K562 (cell line): ENCODE results near the gene MDK.

Source experiments
- ELF1 ChIP-seq: fragments of 200-800 bp; sonication (Bioruptor generic); IDR thresholded peaks from 2 replicates; pipeline ENCODE4 v1.6.1; 2016; ENCODE audit warnings: missing genetic modification characterization, missing compliant biosample characterization
- EP300 ChIP-seq: IDR thresholded peaks from 2 replicates; pipeline ENCODE4 v1.6.1; 2012; ENCODE audit warnings: low read length, improper control_type of control experiment
- MAZ ChIP-seq, 2 experiments: fragments of 450-650 bp in 1 of 2; sonication (generic) in 1 of 2; formaldehyde crosslinking; IDR thresholded peaks in 1 of 2; conservative IDR thresholded peaks in 1 of 2; 2 replicates each; pipeline versions ENCODE4 v1.4.0 to v1.5.0; 2020; ENCODE audit warnings: mild to moderate bottlenecking in 1 of 2, missing genetic modification reagents in 1 of 2
- REST ChIP-seq, 2 experiments: fragments of 450-650 bp; formaldehyde crosslinking in 1 of 2; IDR thresholded peaks; 2 replicates each; pipeline versions ENCODE4 v1.4.0 to v1.6.1; 2014 to 2020; ENCODE audit warnings: mild to moderate bottlenecking in 2 of 2, borderline replicate concordance in 1 of 2, low read depth in 1 of 2
- SETDB1 ChIP-seq: IDR thresholded peaks from one replicate; pipeline ENCODE4 v1.6.1; 2012; ENCODE audit warnings: low read length, control low read depth, inconsistent platforms
- USF1 ChIP-seq: sonication (generic); formaldehyde crosslinking; IDR thresholded peaks from 2 replicates; pipeline ENCODE4 v1.9.0; 2022; ENCODE audit warnings: mild to moderate bottlenecking, missing genetic modification reagents
- TF ChIP-seq, protein P1 (sequence below), 2 experiments: fragments of 450-650 bp; IDR thresholded peaks; 2 replicates each; pipeline ENCODE4 v1.6.1; 2016; ENCODE audit warnings: mild to moderate bottlenecking in 2 of 2, borderline replicate concordance in 1 of 2, low read depth in 1 of 2, moderate library complexity in 1 of 2
- TF ChIP-seq, protein P2 (sequence below): fragments of 450-650 bp; IDR thresholded peaks from 2 replicates; pipeline ENCODE4 v1.6.1; 2016
- TF ChIP-seq, protein P3 (sequence below), 3 experiments: IDR thresholded peaks in 2 of 3; conservative IDR thresholded peaks in 1 of 3; 2 replicates each; pipeline ENCODE4 v1.5.1; 2011 to 2012; ENCODE audit warnings: low read length in 3 of 3, mild to moderate bottlenecking in 3 of 3, control low read depth in 2 of 3, improper control_type of control experiment in 1 of 3, inconsistent platforms in 1 of 3, low read depth in 1 of 3, mixed read lengths in 1 of 3, moderate library complexity in 1 of 3; ENCODE audit not compliant: insufficient read depth in 2 of 3

DNA sequence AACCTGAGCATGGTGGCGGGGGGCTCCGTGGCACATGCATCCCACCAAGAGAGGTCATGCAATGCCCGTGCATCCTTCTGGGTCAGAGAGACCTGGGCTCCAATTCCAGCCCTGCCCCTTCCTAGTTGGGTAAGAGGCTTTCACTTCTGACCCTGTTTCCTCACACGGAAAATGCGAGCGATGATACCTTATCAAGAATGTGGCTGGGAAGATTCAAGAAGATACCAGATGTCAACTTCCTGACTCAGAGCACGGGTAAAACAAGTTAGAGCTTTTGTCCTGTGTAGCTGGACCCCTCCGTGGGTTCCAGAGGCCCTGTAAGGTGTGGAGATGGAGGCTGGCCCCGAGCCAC is 42.9 kb upstream of the MDK start:
- TF ChIP-seq, protein P1, sequence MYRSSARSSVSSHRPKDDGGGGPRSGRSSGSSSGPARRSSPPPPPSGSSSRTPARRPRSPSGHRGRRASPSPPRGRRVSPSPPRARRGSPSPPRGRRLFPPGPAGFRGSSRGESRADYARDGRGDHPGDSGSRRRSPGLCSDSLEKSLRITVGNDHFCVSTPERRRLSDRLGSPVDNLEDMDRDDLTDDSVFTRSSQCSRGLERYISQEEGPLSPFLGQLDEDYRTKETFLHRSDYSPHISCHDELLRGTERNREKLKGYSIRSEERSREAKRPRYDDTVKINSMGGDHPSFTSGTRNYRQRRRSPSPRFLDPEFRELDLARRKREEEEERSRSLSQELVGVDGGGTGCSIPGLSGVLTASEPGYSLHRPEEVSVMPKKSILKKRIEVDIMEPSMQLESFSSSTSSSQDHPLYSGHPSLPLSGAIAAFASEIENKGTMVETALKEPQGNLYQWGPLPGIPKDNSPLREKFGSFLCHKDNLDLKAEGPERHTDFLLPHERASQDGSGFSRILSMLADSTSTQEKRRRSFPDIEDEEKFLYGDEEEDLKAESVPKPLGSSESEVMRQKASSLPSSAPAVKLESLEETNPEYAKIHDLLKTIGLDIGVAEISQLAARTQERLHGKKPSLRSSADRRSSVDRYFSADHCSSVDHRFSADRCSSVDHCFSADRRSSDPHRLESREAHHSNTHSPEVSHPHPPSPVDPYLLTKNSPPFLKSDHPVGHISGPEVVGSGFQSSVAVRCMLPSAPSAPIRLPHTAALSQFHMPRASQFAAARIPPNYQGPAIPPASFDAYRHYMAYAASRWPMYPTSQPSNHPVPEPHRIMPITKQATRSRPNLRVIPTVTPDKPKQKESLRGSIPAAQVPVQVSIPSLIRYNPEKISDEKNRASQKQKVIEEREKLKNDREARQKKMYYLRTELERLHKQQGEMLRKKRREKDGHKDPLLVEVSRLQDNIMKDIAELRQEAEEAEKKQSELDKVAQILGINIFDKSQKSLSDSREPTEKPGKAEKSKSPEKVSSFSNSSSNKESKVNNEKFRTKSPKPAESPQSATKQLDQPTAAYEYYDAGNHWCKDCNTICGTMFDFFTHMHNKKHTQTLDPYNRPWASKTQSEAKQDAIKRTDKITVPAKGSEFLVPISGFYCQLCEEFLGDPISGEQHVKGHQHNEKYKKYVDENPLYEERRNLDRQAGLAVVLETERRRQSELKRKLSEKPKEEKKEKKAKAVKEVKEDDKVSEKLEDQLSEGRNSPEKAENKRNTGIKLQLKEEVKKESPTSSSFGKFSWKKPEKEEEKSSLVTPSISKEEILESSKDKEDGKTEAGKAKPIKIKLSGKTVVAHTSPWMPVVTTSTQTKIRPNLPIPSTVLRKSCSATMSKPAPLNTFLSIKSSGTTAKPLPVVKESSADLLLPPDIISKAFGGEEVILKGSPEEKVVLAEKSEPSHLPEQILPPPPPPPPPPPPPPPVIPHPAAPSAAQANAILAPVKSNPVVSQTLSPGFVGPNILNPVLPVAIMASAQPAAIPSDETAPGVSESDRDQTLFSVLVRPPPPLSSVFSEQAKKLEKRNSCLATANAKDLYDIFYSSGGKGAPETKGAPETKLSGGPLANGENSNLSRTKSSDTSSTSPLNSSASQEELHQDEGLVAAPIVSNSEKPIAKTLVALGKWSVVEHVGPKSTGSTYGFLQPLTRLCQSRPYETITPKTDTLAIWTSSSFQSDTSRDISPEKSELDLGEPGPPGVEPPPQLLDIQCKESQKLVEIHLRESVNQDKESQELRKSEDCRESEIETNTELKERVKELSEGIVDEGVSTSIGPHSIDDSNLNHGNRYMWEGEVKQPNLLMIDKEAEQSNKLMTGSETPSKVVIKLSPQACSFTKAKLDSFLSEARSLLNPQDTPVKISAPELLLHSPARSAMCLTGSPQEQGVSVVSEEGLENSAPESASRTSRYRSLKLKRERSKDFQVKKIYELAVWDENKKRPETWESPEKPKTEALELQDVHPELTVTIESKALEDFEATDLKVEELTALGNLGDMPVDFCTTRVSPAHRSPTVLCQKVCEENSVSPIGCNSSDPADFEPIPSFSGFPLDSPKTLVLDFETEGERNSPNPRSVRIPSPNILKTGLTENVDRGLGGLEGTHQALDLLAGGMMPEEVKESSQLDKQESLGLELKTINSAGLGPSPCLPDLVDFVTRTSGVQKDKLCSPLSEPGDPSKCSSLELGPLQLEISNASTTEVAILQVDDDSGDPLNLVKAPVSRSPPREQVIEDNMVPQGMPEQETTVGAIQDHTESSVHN (IDR thresholded peaks at IDR 0.05; ENCODE audit: borderline replicate concordance in 1 of 2, low read depth in 1 of 2), result no peak
- TF ChIP-seq REST (IDR thresholded peaks at IDR 0.05; ENCODE audit: borderline replicate concordance) (no peak), REST (CRISPR knock-in tag; IDR thresholded peaks at IDR 0.05; ENCODE audit: low read depth) (no peak), ELF1 (no peak), SETDB1 (no peak), EP300 (no peak), USF1 (CRISPR knock-in tag) (no peak), MAZ (CRISPR knock-in tag; conservative IDR thresholded peaks at IDR 0.05 in 1 of 2, IDR thresholded peaks at IDR 0.05 in 1 of 2) (no peak)
- TF ChIP-seq, protein P2, sequence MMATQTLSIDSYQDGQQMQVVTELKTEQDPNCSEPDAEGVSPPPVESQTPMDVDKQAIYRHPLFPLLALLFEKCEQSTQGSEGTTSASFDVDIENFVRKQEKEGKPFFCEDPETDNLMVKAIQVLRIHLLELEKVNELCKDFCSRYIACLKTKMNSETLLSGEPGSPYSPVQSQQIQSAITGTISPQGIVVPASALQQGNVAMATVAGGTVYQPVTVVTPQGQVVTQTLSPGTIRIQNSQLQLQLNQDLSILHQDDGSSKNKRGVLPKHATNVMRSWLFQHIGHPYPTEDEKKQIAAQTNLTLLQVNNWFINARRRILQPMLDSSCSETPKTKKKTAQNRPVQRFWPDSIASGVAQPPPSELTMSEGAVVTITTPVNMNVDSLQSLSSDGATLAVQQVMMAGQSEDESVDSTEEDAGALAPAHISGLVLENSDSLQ, result no peak
- TF ChIP-seq, protein P3, sequence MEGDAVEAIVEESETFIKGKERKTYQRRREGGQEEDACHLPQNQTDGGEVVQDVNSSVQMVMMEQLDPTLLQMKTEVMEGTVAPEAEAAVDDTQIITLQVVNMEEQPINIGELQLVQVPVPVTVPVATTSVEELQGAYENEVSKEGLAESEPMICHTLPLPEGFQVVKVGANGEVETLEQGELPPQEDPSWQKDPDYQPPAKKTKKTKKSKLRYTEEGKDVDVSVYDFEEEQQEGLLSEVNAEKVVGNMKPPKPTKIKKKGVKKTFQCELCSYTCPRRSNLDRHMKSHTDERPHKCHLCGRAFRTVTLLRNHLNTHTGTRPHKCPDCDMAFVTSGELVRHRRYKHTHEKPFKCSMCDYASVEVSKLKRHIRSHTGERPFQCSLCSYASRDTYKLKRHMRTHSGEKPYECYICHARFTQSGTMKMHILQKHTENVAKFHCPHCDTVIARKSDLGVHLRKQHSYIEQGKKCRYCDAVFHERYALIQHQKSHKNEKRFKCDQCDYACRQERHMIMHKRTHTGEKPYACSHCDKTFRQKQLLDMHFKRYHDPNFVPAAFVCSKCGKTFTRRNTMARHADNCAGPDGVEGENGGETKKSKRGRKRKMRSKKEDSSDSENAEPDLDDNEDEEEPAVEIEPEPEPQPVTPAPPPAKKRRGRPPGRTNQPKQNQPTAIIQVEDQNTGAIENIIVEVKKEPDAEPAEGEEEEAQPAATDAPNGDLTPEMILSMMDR (IDR thresholded peaks at IDR 0.05 in 2 of 3, conservative IDR thresholded peaks at IDR 0.05 in 1 of 3; ENCODE audit: insufficient read depth in 2 of 3, low read depth in 1 of 3, low read length in 3 of 3), result no peak
